SK-N-SH (cell line): ENCODE measurements around the gene DOK3.

Experiments used
- JUND ChIP-seq: IDR thresholded peaks from 2 replicates; pipeline ENCODE4 v1.4.0; 2012
- MXI1 ChIP-seq: IDR thresholded peaks from 2 replicates; pipeline ENCODE4 v1.6.1; 2012; ENCODE audit warnings: mild to moderate bottlenecking, low read depth, low read length, improper control_type of control experiment
- POLR2AphosphoS5 ChIP-seq: IDR thresholded peaks from 2 replicates; pipeline ENCODE4 v1.6.1; 2012; ENCODE audit warnings: low read depth, low read length
- TF ChIP-seq, protein P1 (sequence below): IDR thresholded peaks from 2 replicates; pipeline ENCODE4 v1.4.0; 2012; ENCODE audit warnings: low read depth
- TF ChIP-seq, protein P2 (sequence below): fragments of 200-600 bp; sonication (generic); IDR thresholded peaks from 2 replicates; pipeline ENCODE4 v1.6.1; 2017; ENCODE audit warnings: antibody characterized with exemption, mild to moderate bottlenecking, moderate library complexity

DNA sequence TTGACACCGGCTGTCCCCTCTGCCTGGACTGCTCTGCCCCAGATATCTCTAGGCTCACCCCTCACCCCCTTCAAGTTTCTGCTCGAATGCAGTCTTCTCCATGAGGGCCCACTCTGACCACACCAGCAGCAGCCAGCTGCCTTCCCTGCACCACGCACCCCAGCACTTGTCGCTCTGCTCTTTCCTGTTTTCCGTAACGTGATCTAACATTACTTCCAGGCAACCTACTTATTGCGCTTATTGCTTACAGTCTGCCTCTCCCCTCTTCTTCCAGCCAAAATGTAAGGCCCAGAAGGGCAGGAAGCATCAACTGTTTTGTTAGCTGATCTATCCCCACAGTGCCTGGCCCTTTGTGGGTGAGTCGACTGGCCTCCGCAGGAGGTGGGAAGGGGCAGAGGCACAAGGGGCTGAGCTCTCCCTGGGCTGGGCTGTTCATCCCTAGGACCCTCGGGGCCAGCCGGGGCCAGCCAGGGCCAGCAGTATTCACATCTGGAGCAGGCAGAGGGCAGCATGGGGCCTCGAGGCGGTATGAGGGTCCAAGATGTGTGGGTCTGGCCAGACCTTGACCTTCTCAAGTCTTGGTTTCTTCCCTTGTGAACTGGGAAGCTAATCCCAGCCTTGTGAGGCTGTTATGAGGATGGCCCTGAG is 24.6 kb downstream of the DOK3 start:
- TF ChIP-seq, protein P1, sequence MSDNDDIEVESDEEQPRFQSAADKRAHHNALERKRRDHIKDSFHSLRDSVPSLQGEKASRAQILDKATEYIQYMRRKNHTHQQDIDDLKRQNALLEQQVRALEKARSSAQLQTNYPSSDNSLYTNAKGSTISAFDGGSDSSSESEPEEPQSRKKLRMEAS, result no peak
- no peak for TF ChIP-seq JUND
- TF ChIP-seq, protein P2, sequence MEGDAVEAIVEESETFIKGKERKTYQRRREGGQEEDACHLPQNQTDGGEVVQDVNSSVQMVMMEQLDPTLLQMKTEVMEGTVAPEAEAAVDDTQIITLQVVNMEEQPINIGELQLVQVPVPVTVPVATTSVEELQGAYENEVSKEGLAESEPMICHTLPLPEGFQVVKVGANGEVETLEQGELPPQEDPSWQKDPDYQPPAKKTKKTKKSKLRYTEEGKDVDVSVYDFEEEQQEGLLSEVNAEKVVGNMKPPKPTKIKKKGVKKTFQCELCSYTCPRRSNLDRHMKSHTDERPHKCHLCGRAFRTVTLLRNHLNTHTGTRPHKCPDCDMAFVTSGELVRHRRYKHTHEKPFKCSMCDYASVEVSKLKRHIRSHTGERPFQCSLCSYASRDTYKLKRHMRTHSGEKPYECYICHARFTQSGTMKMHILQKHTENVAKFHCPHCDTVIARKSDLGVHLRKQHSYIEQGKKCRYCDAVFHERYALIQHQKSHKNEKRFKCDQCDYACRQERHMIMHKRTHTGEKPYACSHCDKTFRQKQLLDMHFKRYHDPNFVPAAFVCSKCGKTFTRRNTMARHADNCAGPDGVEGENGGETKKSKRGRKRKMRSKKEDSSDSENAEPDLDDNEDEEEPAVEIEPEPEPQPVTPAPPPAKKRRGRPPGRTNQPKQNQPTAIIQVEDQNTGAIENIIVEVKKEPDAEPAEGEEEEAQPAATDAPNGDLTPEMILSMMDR, result no peak
- TF ChIP-seq POLR2AphosphoS5, result no peak; the same call in 1 of the 2 replicates
- no peak for TF ChIP-seq MXI1
